Stimulated activated CD4-positive, alpha-beta T cell treated with anti-CD3 and anti-CD28 coated beads, Interleukin-15, amount 100 ng/mL, for 48 hours (primary cell): ENCODE data around the gene MYRIP.

Experiments
- DNase-seq, 2 donors: peaks; one replicate each; pipeline ENCODE4 v3.0.0-alpha.2; 2020; ENCODE audit warnings: low read depth in 2 of 2

The MYRIP gene

GRCh38 chr3:40287248-40287647 lies 477.8 kb downstream of the MYRIP start:
- no peak for DNase-seq

GRCh38 chr3:40290396-40290795 lies 481.0 kb downstream of the MYRIP start:
- DNase-seq = no peak

GRCh38 chr3:40291471-40291870 lies 482.1 kb downstream of the MYRIP start:
- DNase-seq = no peak

GRCh38 chr3:40292637-40293349 lies 483.4 kb downstream of the MYRIP start:
- DNase-seq = no peak

GRCh38 chr3:40294434-40294833 lies 485.0 kb downstream of the MYRIP start:
- DNase-seq = no peak

- DNase-seq = no peak
Observed at GRCh38 chr3:40298075-40298474, 488.7 kb downstream of the MYRIP start.

GRCh38 chr3:40299130-40299720 lies 489.8 kb downstream of the MYRIP start:
- DNase-seq = no peak

- no peak for DNase-seq
Observed at GRCh38 chr3:40299721-40300335, 490.4 kb downstream of the MYRIP start.

- no peak for DNase-seq
Observed at GRCh38 chr3:40302784-40303183, 493.4 kb downstream of the MYRIP start.

GRCh38 chr3:40304352-40304751 lies 494.9 kb downstream of the MYRIP start:
- DNase-seq = no peak

- no peak for DNase-seq
Observed at GRCh38 chr3:40306336-40306735, 496.9 kb downstream of the MYRIP start.

GRCh38 chr3:40307176-40307575 lies 497.8 kb downstream of the MYRIP start:
- no peak for DNase-seq

- no peak for DNase-seq
Observed at GRCh38 chr3:40308725-40309417, 499.5 kb downstream of the MYRIP start.

- peak; percentile 95 for DNase-seq
Observed at GRCh38 chr3:40309418-40309924, 500.1 kb downstream of the MYRIP start, which contains the start of gene EIF1B. Gene EIF1B, plus strand, starts transcription at chr3:40309707. Its CDS starts 235 bp downstream, at chr3:40309942.
